SU-DHL-6 (cell line): Measurements from ENCODE around the gene TXNDC11.
A peak's percentile ranks its signal among the peaks of the same experiment; 100 is the strongest.

Source experiments
- H2AFZ ChIP-seq: fragments of 200-600 bp; sonication (generic); 2 replicates; pipeline ENCODE4 v1.6.1; 2014; ENCODE audit warnings: low read depth, mild to moderate bottlenecking, moderate library complexity, mixed read lengths, antibody characterized with exemption, low read length; ENCODE audit not compliant: severe bottlenecking
- H3F3A ChIP-seq: fragments of 200-600 bp; shearing (Covaris generic); 2 replicates; pipeline ENCODE4 v1.6.0; 2016; ENCODE audit warnings: antibody characterized with exemption, mild to moderate bottlenecking; ENCODE audit not compliant: insufficient read depth
- H3K27ac ChIP-seq: fragments of 200-600 bp; sonication (generic); 2 replicates; pipeline ENCODE4 v1.5.1; 2016; ENCODE audit warnings: low read depth, mild to moderate bottlenecking, low read length, moderate library complexity, mixed read lengths
- H3K27me3 ChIP-seq: fragments of 200-600 bp; sonication (generic), shearing (Covaris generic); 2 replicates; pipeline ENCODE4 v1.6.0; 2014; ENCODE audit warnings: mild to moderate bottlenecking, low read length
- H3K36me3 ChIP-seq: fragments of 200-600 bp; sonication (generic); 2 replicates; pipeline ENCODE4 v1.6.1; 2014; ENCODE audit warnings: mild to moderate bottlenecking, low read length, mixed read lengths
- H3K4me2 ChIP-seq: fragments of 300-600, 200-600 bp; shearing (Covaris generic), sonication (generic); 2 replicates; pipeline ENCODE4 v1.6.0; 2014; ENCODE audit warnings: low read length, low read depth, mild to moderate bottlenecking; ENCODE audit not compliant: poor library complexity, severe bottlenecking
- H3K4me3 ChIP-seq: fragments of 200-600 bp; sonication (generic); 2 replicates; pipeline ENCODE4 v1.5.1; 2014; ENCODE audit warnings: antibody characterized with exemption, low read length, mild to moderate bottlenecking, mixed read lengths; ENCODE audit not compliant: insufficient read depth, poor library complexity, severe bottlenecking
- H3K79me2 ChIP-seq: fragments of 200-600 bp; sonication (generic); 2 replicates; pipeline ENCODE4 v1.6.1; 2014; ENCODE audit warnings: mild to moderate bottlenecking, low read length, moderate library complexity; ENCODE audit not compliant: insufficient read depth
- H3K9ac ChIP-seq: fragments of 200-600 bp; sonication (generic); 2 replicates; pipeline ENCODE4 v1.7.0; 2014; ENCODE audit warnings: mild to moderate bottlenecking, low read length
- H3K9me2 ChIP-seq: fragments of 200-600 bp; sonication (generic); replicated peaks from 2 replicates; pipeline ENCODE4 v1.6.1; 2014; ENCODE audit warnings: low read length; ENCODE audit not compliant: insufficient read depth
- H3K9me3 ChIP-seq: fragments of 200-600 bp; sonication (generic); 2 replicates; pipeline ENCODE4 v1.6.1; 2014; ENCODE audit warnings: low read length, mixed read lengths; ENCODE audit not compliant: insufficient read depth
- H4K20me1 ChIP-seq: fragments of 200-600 bp; sonication (generic); 2 replicates; pipeline ENCODE4 v1.6.1; 2014; ENCODE audit warnings: low read depth, mild to moderate bottlenecking, antibody characterized with exemption, low read length, moderate library complexity, mixed read lengths
- CTCF ChIP-seq: fragments of 200-600 bp; sonication (generic); IDR thresholded peaks from one replicate; pipeline ENCODE4 v1.5.1; 2017; ENCODE audit warnings: antibody characterized with exemption, mild to moderate bottlenecking, low read length, moderate library complexity; ENCODE audit not compliant: insufficient read depth, poor library complexity, severe bottlenecking
- EZH2phosphoT487 ChIP-seq: fragments of 200-600 bp; sonication (generic), shearing (Covaris generic); conservative IDR thresholded peaks from 2 replicates; pipeline ENCODE4 v1.6.1; 2018; ENCODE audit warnings: mild to moderate bottlenecking, antibody characterized with exemption, low read length, moderate library complexity, mixed read lengths

TXNDC11 gene

GRCh38 chr16:11671271-11671670, 71.4 kb downstream of the TXNDC11 start:
- Histone ChIP-seq H3K9me3 (no peaks in the 10 kb centered on the region), H3K4me2 (no peak overlapping the region)

GRCh38 chr16:11670171-11671131, 72.2 kb downstream of the TXNDC11 start:
- H3K27ac ChIP-seq = no peak overlapping the region
- no peaks in the 10 kb centered on the region for H3K9me2 ChIP-seq
- no peaks in the 10 kb centered on the region for H3K36me3 ChIP-seq
- H3K9ac ChIP-seq = no peak overlapping the region
- no peak for TF ChIP-seq CTCF
- no peak for TF ChIP-seq EZH2phosphoT487
- H4K20me1 ChIP-seq = no peaks in the 10 kb centered on the region
- no peaks in the 10 kb centered on the region for H3F3A ChIP-seq
- no peak overlapping the region for H2AFZ ChIP-seq
- H3K9me3 ChIP-seq = no peaks in the 10 kb centered on the region
- no peaks in the 10 kb centered on the region for H3K79me2 ChIP-seq
- peak overlapping the region; percentile 60 for H3K4me2 ChIP-seq
- H3K27me3 ChIP-seq = no peaks in the 10 kb centered on the region
- no peak overlapping the region for H3K4me3 ChIP-seq

More at GRCh38 chr16:11671271-11671670, 71.4 kb downstream of the TXNDC11 start:
- no peak overlapping the region for H3K27ac ChIP-seq
- H2AFZ ChIP-seq = no peak overlapping the region
- H3K4me3 ChIP-seq = no peak overlapping the region
- no peaks in the 10 kb centered on the region for H3K79me2 ChIP-seq
- no peaks in the 10 kb centered on the region for H3K27me3 ChIP-seq
- no peaks in the 10 kb centered on the region for H3F3A ChIP-seq
- no peaks in the 10 kb centered on the region for H3K9me2 ChIP-seq
- H4K20me1 ChIP-seq = no peaks in the 10 kb centered on the region
- H3K9ac ChIP-seq = no peak overlapping the region
- no peaks in the 10 kb centered on the region for H3K36me3 ChIP-seq
- TF ChIP-seq CTCF (no peak), EZH2phosphoT487 (no peak)

- Histone ChIP-seq H3K27ac (no peak overlapping the region), H4K20me1 (no peaks in the 10 kb centered on the region), H3F3A (no peaks in the 10 kb centered on the region), H2AFZ (no peak overlapping the region), H3K9me3 (no peaks in the 10 kb centered on the region), H3K9ac (peak overlapping the region; percentile 56), H3K4me3 (peak overlapping the region; percentile 71), H3K4me2 (peak overlapping the region; percentile 60), H3K36me3 (no peaks in the 10 kb centered on the region), H3K79me2 (no peaks in the 10 kb centered on the region), H3K27me3 (no peaks in the 10 kb centered on the region), H3K9me2 (no peaks in the 10 kb centered on the region)
- no peak for TF ChIP-seq CTCF
- TF ChIP-seq EZH2phosphoT487 = no peak
These were observed 73.1 kb downstream of the TXNDC11 start for GRCh38 chr16:11669380-11670146.
